Measurements from ENCODE around the gene RCOR1.
"Not testable (repeated sequence)": the region's sequence is repeated elsewhere in the genome, so short reads cannot be mapped to it uniquely, and the experiment has no call there.

RCOR1 gene

DNA sequence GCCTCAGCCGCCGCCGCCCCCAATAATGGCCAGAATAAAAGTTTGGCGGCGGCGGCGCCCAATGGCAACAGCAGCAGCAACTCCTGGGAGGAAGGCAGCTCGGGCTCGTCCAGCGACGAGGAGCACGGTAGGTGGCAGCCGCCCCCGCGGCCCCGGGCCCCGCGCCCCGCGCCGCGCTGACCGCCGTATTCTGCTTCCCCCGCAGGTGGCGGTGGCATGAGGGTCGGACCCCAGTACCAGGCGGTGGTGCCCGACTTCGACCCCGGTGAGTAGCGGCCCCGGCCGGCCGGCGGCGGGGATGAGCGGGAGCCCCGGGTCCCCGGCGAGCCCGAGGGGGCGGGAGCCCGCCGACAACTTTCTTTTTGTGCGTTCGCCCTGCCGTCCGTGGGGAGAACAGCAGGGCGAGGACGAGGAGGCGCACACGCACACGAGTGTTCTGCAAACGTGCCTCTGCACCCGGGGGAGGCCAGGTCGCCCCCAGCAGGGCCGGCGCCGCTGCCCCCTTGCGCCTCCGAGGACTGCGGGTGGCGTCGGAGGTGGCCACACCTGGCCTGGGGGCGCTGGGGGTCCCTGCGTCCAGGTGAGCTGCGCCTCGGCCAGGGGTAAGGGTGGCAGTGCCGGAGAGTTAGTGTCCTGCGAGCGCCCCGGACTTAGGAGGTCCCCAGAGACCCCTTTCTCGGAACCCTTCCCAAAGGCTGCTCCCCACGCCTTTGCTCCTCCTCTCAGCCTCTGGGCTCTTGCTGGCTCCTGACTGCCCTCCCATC lies 794 bp downstream of the RCOR1 start:
- DNase-seq (ENCODE audit: low read depth), result no peak

DNA sequence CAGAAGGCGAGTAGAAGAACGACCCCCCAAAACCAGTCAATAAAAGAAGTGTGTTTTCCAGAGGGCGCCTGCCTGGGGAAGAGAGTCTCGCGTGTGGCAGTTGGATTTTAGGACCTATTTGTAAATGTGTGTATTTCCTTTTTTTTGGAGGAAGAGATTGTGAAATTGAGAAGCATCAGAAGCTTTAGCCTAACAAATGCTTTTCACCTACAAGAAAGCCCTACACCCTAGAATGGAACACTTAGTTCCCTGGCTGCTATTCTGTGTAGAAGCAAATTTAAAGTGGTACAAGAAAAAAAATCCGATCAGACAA lies 1.3 kb downstream of the RCOR1 start:
- no peak for DNase-seq (ENCODE audit: low read depth)

DNA sequence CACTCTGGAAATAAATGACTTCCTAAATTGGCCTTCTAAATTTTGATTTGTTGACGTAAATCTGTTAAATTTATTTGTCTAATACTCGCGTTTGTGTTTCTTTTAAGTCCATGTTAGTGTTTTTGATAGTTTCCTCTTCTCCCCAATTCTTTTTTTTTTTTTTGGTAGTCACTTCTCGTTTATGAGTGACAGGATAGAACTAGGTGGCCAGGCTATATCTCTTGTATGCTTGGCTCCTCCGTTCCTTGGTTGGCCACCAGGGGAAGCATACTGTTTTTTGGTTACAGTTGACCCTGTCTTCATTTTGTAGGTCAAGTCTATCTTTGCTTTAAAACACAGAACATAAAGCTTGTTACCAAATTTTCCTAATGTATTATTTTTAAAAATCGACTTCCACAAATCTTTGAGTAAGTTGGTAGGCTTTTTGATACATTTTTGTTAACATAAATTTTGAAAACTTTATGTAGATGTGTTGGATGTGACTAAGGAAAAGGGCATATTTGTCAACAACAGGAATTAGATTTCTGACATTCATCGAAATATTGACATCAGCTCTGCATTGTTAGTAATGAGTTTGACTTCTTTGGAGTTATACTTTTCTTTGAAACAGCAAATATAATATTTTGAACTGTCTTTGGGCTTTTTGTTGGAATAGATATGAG lies 2.2 kb downstream of the RCOR1 start:
- no peak for DNase-seq (ENCODE audit: low read depth)

DNA sequence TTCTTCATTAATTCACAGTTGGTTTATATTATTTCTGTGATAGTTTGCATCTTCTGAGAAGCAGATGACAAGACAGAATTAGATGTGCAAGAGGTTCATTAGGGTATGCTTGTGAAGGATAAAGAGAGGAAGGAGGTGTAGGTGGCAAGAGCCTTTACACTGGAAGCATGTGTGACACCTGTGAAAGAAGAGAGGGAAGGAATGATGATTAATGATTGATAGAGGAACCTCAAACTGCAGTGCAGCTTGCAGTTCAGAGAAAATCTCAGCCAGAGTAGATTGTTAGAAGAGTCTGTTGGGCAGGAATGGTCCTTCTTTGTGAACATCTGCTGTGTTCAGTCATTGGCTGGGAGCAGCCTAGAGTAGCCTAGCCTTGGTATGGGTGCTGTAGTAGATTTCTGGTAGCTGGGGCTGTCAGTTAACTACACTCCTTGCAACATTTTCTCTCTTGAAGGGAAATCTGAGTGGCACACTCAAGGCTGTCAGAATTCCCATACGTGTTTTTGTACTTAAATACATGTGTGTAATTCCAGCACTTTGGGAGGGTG lies 9.0 kb downstream of the RCOR1 start:
- no peak for DNase-seq (ENCODE audit: low read depth)

DNA sequence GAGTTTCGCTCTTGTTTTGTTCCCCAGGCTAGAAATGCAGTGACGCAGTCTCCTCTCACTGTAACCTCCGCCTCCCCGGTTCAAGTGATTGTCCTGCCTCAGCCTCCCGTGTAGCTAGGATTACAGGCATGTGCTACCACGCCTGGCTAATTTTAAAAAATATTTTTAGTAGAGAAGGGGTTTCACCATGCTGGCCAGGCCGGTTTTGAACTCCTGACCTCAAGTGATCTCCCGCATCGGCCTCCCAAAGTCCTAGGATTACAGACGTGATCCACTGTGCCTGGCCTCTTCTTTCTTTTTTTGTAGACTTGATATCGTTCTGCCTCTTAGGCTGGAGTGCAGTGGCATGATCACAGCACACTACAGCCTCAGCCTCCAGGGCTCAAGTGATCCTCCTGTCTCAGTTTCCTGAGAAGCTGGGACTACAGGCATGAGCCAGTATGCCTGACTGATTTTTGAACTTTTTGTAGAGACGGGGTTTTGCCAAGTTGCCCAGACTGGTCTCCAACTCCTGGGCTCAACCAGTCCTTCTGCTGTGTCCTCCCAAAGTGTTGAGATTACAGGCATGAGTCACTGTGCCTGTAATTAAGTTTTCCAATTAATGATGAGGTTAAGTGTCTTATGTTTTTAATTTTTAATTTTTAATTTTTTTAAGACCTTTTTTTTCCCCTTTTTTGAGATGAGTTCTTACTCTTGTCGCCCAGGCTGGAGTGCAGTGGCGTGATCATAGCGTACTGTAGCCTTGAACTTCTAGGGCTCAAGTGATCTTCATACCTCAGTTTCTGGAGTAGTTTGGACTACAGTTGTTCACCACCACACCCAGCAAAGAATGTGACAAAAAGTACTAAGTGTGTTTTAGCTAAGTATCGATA lies 10.2 kb downstream of the RCOR1 start:
- DNase-seq (ENCODE audit: low read depth), result no peak

DNA sequence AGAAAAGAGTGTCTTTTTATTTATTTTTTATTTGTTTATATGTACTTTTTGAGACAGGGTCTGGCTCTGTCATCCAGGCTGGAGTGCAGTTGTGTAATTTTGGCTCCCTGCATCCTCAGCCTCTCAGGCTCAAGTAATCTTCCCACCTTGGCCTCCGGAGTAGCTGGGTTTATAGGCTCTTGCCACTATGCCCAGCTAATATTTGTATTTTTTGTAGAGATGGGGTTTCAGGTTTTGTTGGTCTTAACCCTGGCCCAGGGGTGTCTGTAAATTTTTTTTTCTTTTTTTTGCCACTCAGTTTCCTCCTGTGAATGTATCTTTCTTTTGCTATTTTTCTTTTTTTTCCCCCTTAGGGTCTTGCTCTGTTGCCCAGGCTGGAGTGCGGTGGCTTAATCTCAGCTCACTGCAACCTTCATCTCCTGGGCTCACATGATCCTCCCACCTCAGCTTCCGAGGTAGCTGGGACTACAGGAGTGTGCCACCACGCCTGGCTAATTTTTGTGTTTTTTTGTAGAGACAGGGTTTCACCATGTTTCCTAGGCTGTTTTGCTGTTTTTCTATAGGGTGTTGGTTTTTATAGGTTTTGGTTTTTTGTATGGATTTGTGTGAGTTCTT lies 11.0 kb downstream of the RCOR1 start:
- no peak for DNase-seq (ENCODE audit: low read depth)

DNA sequence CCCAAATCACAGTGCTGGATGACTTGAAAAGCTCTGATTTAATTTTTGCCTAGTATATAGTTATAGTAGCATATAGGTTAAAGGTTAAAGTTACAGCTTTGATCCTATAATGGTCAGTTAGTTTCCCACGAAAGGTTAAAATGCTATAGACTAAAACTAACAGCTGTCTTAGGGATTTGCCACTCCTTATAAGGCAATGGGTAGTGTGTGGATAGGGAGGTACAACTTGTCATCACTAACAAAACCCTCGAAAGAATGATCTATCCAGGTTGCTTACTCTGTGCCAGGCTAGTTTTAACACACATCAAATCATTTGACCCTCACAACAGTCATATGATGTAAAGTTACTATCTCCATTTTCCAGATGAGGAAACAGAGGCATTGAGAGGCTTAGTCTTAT lies 11.7 kb downstream of the RCOR1 start:
- no peak for DNase-seq (ENCODE audit: low read depth)

DNA sequence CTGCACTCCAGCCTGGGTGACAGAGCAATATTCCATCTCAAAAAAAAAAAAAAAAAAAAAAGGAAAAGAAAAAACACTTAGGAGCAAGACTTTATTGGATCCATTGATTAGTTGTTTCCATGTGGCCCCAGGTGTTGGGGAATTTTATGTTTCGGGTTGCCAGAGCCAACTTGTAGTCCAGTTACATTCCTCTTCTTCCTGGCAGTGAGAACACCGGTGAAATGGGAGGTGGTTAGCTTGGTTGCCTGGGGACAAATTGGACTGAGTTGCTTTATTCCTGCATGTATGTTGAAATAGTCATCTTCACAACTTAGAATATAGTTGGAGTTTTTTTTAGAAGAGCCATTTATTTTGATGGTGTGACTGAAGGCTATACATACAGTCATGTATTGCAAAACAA lies 12.6 kb downstream of the RCOR1 start:
- DNase-seq (ENCODE audit: low read depth), result no peak

DNA sequence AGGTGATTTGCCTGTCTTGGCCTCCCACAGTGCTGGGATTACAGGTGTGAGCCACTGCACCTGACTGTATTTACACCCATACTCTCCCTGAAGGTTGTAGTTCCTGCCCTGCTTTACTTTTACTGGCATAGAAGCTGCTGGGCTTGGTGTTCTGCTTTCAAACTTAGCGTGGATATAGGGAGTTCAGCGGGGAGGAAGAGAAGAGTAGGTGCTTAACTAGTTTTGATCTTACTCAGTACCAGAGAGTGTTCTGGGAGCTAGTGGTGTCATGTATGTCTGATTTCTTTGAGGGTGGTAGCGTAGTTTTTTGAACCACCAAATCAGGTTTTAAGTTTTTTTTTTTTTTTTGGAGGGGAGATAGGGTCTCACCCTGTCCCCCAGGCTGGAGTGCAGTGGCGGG lies 13.8 kb downstream of the RCOR1 start:
- no peak for DNase-seq (ENCODE audit: low read depth)

DNA sequence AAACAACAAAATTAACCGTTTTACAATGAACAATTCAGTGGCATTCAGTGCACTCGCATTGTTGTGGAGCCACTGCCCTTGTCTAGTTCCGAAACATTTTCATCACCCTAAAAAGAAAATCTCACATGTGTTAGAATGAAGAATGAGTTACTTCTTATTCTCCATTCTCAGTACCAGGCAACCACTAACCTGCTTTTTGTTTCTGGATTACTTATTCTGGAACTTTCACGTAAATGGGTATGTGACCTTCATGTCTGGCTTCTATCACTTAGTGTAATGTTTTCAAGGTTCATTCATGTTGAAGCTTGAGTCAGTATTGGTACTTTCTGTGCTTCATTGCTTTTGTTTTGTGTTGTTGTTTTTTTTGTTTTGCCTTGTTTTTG lies 15.6 kb downstream of the RCOR1 start:
- DNase-seq (ENCODE audit: low read depth), result no peak

DNA sequence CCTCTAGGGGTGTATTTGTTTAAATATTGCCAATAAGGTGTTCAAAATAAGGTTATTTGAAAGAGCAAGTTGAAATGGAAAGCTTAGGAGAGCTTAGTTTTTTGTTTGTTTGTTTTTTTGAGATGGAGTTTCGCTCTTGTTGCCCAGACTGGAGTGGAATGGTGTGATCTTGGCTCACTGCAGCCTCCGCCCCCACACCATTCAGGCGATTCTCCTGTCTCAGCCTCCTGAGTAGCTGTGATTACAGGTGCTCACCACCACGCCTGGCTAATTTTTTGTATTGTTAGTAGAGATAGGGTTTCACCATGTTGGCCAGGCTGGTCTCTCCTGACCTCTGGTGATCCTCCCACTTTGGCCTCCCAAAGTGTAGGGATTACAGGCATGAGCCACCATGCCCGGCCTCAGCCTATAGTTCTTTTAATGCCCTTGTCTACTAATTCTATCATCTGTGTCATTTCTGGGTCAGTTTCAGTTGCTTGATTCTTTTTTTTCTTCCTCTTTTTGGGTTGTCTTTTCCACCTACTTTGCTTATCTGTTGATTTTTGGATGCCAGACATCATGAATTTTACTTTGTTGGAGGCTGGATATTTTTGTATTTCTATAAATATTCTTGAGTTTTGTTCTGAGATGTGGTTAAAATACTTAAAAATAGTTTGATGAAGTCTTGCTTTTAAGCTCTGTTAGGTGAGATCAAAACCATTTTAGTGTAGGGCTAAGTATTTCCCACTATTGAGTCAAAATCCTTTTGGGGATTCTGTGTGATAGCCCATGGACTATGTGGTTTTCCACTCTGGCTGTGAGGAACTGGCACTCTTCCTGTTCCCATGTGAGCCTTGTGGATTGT lies 18.7 kb downstream of the RCOR1 start:
- no peak for DNase-seq (ENCODE audit: low read depth)

DNA sequence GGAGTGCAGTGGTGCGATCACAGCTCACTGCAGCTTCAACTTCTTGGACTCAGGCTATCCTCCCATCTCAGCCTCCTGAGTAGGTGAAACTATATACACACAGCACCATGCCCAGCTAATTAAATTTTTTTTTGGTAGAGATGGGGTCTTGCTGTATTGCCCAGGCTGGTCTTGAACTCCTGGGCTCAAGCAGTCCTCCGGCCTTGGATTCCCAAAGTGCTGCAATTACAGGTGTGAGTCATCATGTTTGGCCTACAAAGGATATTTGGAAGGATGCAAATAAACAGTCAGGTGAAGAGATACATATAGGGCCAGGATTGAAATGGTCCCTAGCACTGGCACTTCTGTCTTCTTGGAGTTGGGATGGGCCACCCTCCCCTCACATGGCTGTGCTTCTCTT lies 23.9 kb downstream of the RCOR1 start:
- no peak for DNase-seq (ENCODE audit: low read depth)

DNA sequence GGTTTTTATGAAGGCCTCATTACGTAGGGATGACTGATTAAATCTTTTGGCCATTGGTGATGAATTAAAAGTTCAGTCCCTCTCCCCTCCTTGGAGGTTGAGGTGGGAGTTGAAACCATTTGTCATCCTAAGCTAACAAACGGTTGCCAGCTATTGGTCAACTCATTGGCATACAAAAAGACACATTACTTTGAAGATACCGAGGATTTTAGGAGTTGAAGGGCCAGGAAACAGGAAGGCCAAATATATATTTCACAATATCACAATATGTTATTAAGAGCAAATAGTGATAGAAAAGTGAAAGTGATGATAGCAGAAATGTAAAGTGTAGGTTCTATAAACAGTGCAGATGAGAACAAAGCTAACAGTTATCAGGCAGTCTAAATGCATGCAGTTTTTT lies 24.4 kb downstream of the RCOR1 start:
- no peak for DNase-seq (ENCODE audit: low read depth)

DNA sequence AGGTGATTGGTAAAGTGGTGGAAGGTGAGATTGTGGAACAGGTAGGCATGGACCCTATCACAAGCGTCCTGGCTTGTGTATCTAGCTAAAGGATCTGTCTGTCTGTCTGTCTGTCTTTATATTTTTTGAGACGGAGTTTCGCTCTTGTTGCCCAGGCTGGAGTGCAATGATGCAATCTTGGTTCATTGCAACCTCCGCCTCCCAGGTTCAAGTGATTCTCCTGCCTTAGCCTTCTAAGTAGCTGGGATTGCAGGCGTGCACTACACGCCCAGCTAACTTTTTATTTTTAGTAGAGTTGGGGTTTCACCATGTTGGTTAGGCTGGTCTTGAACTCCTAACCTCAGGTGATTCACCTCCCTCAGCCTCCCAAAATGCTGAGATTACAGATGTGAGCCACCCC lies 26.6 kb downstream of the RCOR1 start:
- not testable (repeated sequence) for DNase-seq (ENCODE audit: low read depth)

DNA sequence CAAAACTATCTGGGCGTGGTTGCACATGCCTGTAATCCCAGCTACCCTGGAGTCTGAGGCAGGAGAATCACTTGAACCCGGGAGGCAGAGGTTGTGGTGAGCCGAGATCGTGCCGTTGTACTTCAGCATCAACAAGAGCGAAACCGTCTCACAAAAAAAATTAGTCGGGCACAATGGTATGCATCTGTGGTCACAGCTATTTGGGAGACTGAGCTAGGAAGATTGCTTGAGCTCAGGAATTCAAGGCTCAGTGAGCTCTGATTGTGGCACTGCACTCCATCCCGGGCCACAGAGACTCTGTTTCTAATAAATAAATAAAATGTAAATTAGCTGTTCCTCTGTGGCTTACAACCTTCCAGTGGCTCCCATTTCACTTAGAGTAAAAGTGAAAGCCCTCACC lies 28.0 kb downstream of the RCOR1 start:
- DNase-seq (ENCODE audit: low read depth), result no peak

DNA sequence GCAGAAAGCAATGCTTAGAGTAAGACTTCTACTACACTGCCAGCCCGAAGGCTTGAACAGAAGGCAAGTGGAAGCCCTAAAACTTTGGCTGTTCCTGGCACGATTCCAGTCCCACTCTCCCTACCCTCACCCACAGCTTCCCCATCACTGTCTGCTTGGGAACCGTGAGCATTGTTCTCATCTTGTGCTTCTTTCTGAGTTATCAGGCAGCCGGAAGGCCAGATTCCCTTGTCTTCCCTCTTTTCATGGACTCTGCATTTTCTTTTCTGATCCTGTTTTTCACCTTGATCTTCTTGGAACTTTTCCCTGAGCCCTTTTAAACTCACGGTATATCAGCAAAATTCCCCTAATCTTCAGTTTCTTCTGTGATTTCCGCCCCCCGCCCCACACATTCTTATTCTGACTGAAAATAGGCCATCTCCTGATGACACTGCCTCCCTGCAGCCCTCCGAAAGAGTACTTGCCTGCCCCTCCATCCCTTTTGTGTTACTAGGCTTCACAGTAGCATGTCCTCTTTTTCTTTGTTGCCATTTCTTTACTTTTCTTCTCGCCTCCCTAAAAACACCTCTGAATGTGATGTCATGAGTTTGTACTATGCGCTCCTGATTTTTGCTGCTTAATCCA lies 29.9 kb downstream of the RCOR1 start:
- no peak for DNase-seq (ENCODE audit: low read depth)

DNA sequence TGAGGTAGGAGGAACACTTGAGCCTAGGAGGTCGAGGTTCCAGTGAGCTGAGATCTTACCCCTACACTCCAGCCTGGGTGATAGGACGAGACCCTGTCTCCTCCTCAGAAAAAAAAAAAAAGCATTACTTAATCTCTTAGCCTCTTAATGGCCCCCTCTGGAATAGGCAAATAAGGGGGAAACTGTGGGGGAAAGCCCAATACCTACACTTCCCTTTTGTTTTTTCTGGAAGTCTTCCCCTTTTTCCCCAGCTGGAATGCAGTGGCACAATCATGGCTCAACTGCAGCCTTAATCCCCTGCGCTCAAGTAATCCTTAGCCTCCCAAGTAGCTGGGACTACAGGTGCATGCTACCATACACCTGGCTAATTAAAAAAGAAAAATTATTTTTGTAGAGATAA lies 32.2 kb downstream of the RCOR1 start:
- no peak for DNase-seq (ENCODE audit: low read depth)

DNA sequence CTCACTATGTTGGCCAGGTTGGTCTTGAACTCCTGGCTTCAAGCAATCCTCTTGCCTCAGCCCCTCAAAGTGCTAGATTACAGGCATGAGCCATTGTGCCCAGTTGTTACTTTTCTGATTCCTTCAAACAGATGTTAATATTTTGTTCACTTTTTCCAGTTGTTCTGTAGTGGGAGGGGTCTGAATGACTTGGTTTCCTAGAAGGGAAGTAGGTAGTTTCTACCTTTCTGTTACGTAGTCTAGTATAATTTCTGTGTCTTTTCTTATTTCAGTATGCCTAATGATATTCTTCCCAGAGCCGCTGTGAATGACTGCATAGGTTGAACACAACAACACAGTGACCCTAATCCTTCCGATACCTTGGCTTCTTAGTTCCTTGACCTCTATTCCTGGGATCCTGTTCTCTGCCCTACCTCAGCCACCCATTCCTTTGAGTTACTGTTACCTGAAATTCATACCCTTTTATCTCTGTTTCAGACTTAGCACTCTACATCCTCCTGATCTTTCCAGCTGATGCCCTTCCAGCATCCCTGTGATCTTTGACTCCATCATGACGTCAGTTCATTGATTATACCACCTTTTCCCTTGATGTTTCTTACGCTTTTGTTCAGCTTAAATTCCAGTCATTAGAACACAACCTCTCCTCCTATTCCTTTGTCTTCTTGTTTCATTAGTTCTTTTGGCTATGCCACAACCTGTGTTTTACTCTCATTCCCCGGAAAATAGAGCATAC lies 33.3 kb downstream of the RCOR1 start:
- DNase-seq (ENCODE audit: low read depth), result no peak

DNA sequence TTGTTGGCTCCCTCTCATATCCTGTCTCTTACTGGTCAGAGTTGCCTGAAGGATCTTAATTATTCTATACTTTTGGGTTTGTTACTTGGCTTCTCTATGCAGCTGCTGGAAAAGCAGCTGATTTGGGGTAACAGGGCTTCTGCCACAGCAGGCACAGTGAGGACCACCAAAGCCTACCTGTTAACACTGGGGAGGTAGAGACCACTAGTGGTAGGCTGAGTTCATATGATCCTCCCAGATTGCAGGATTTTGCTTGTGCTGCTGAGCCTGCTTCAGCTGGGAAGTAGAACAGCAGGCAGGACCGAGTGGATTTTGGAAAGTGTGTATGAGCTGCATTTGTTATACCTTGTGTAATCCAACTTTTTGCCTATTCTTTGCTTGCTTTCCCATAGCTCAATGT lies 34.1 kb downstream of the RCOR1 start:
- DNase-seq (ENCODE audit: low read depth), result no peak

DNA sequence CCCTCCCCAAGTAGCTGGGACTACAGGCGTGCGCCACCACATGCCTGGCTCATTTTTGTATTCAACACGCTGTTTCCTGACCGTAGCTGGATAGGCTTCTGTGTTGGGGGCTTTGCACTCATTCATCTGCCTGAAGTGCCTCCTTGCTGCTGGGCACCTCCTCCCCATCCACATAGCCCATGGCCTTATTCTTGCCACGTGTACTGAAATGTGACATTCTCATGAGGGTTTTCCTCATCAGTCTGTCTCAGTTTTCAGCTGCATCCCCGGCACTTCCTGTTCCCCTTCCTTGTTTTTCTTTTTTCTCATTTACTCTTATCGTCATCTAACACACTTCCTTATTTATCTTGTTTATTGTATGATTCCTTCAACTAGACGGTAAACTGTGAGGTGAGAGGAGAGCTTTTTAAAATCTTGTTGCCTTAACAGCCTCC lies 36.6 kb downstream of the RCOR1 start:
- no peak for DNase-seq (ENCODE audit: low read depth)

All from GM04504 (cell line).